PC-9 (cell line): Measurements from ENCODE around the gene ADAMTS3.

Experiments
- CTCF ChIP-seq: fragments of 200-600 bp; sonication (generic); conservative IDR thresholded peaks from 2 replicates; pipeline ENCODE4 v1.6.1; 2017; ENCODE audit warnings: mixed run types, antibody characterized with exemption, mild to moderate bottlenecking, moderate library complexity
- EZH2 ChIP-seq: fragments of 200-600 bp; sonication (generic); IDR thresholded peaks from 2 replicates; pipeline ENCODE4 v1.8.0; 2017; ENCODE audit warnings: antibody characterized with exemption, low read depth

GRCh38 chr4:72536443-72536842, 32.6 kb downstream of the ADAMTS3 start:
- TF ChIP-seq CTCF = no peak
- TF ChIP-seq EZH2 = no peak
